ENCODE measurements around the gene JOSD1.

- peak; percentile 87 for TF ChIP-seq KDM5B (IDR thresholded peaks at IDR 0.05; ENCODE audit: insufficient replicate concordance, low read depth, low read length)
- peak; percentile 89 for TF ChIP-seq MAX (CRISPR knock-in tag; IDR thresholded peaks at IDR 0.05)
- TF ChIP-seq FOSL1 (tag; conservative IDR thresholded peaks at IDR 0.05), result 0 out of 2 replicates have a peak, but pooled peaks have one; percentile 22
- TF ChIP-seq CTCF (IDR thresholded peaks at IDR 0.05 in 2 of 3, conservative IDR thresholded peaks at IDR 0.05 in 1 of 3; ENCODE audit: insufficient read depth in 2 of 3, low read depth in 1 of 3, low read length in 3 of 3), result peak; percentile 71 to 79 (median 76)
- TF ChIP-seq TEAD1 (CRISPR knock-in tag; IDR thresholded peaks at IDR 0.05), result peak; percentile 5 to 57; a peak in 2 of 4 replicates
- no peak for TF ChIP-seq ARID3A (IDR thresholded peaks at IDR 0.05; ENCODE audit: borderline replicate concordance, low read depth, low read length)
- no peak for TF ChIP-seq CEBPB (tag; IDR thresholded peaks at IDR 0.05)
- no peak for TF ChIP-seq ZNF75A (CRISPR knock-in tag; IDR thresholded peaks at IDR 0.05)
- no peak for TF ChIP-seq ELK1 (CRISPR knock-in tag; IDR thresholded peaks at IDR 0.05)
- TF ChIP-seq HINFP (tag; conservative IDR thresholded peaks at IDR 0.05; ENCODE audit: low read depth), result no peak
Observed at GRCh38 chr22:38681582-38682335, 19.0 kb downstream of the JOSD1 start, which contains the start of gene TOMM22.

Data from K562 (cell line).